Ectodermal cell (in vitro differentiated cells): Measurements from ENCODE around the gene TMEM8B.

Experiments
- H3K27ac ChIP-seq: 2 replicates; pipeline ENCODE4 v1.7.0; 2013; ENCODE audit warnings: mild to moderate bottlenecking, low read depth, low read length; ENCODE audit not compliant: insufficient read depth, poor library complexity, severe bottlenecking
- H3K27me3 ChIP-seq: 2 replicates; pipeline ENCODE4 v1.7.0; 2013; ENCODE audit warnings: mild to moderate bottlenecking, low read length; ENCODE audit not compliant: insufficient read depth, control insufficient read depth, poor library complexity, severe bottlenecking
- H3K36me3 ChIP-seq: one replicate; pipeline ENCODE4 v1.7.0; 2013; ENCODE audit warnings: low read length; ENCODE audit not compliant: control insufficient read depth, insufficient read depth
- H3K4me1 ChIP-seq: one replicate; pipeline ENCODE4 v1.7.0; 2013; ENCODE audit warnings: low read length; ENCODE audit not compliant: control insufficient read depth, insufficient read depth
- H3K4me3 ChIP-seq: 2 replicates; pipeline ENCODE4 v1.7.0; 2013; ENCODE audit warnings: low read depth, low read length, control low read depth; ENCODE audit not compliant: insufficient read depth
- H3K9me3 ChIP-seq: 2 replicates; pipeline ENCODE4 v1.7.0; 2013; ENCODE audit warnings: mild to moderate bottlenecking, low read length, moderate library complexity; ENCODE audit not compliant: control insufficient read depth
- WGBS, 2 experiments: methylation state at CpG; one replicate each; pipeline ENCODE4 v1.1.7; 2013; ENCODE audit warnings: missing lambda C conversion rate in 2 of 2; 5-methylcytosine and 5-hydroxymethylcytosine counted together

The TMEM8B gene

GRCh38 chr9:35792826-35793225 is 36.2 kb upstream of the TMEM8B start:
- peaks cover 3% of the 10 kb centered on the region for H3K4me1 ChIP-seq
- no peaks in the 10 kb centered on the region for H3K36me3 ChIP-seq
- peaks cover 5% of the 10 kb centered on the region for H3K27me3 ChIP-seq
- 95% methylated on average over 14 of the region's 14 CpGs for WGBS, 2 experiments
- no peaks in the 10 kb centered on the region for H3K9me3 ChIP-seq
- H3K4me3 ChIP-seq, result no peak overlapping the region
- no peak overlapping the region for H3K27ac ChIP-seq

- Histone ChIP-seq H3K27ac (no peak overlapping the region), H3K36me3 (no peaks in the 10 kb centered on the region), H3K4me1 (peaks cover 3% of the 10 kb centered on the region), H3K4me3 (no peak overlapping the region), H3K27me3 (peaks cover 5% of the 10 kb centered on the region), H3K9me3 (no peaks in the 10 kb centered on the region)
- 82 to 89% methylated on average over 2 of the region's 2 CpGs for WGBS, 2 experiments
These were observed 35.6 kb upstream of the TMEM8B start for GRCh38 chr9:35793461-35793860.

- no peaks in the 10 kb centered on the region for H3K9me3 ChIP-seq
- H3K27ac ChIP-seq, result no peak overlapping the region
- peaks cover 2% of the 10 kb centered on the region for H3K4me1 ChIP-seq
- no peak overlapping the region for H3K4me3 ChIP-seq
- no peaks in the 10 kb centered on the region for H3K36me3 ChIP-seq
- H3K27me3 ChIP-seq, result peaks cover 3% of the 10 kb centered on the region
These were observed 33.3 kb upstream of the TMEM8B start for GRCh38 chr9:35795695-35796094.

- Histone ChIP-seq H3K4me3 (no peak overlapping the region), H3K27ac (no peak overlapping the region), H3K9me3 (no peaks in the 10 kb centered on the region), H3K27me3 (no peaks in the 10 kb centered on the region), H3K4me1 (no peaks in the 10 kb centered on the region), H3K36me3 (peaks cover 3% of the 10 kb centered on the region)
- 94 to 96% methylated on average over 5 of the region's 6 CpGs for WGBS, 2 experiments
These were observed 31.5 kb upstream of the TMEM8B start for GRCh38 chr9:35797311-35798109.

- no peak overlapping the region for H3K27ac ChIP-seq
- 96 to 97% methylated on average over 4 of the region's 4 CpGs for WGBS, 2 experiments
- H3K4me1 ChIP-seq, result no peaks in the 10 kb centered on the region
- H3K4me3 ChIP-seq, result no peak overlapping the region
- H3K27me3 ChIP-seq, result no peaks in the 10 kb centered on the region
- no peaks in the 10 kb centered on the region for H3K9me3 ChIP-seq
- peaks cover 3% of the 10 kb centered on the region for H3K36me3 ChIP-seq
These were observed 30.2 kb upstream of the TMEM8B start for GRCh38 chr9:35798658-35799374.

GRCh38 chr9:35800530-35800929 is 28.5 kb upstream of the TMEM8B start:
- H3K4me3 ChIP-seq, result no peak overlapping the region
- H3K4me1 ChIP-seq, result no peaks in the 10 kb centered on the region
- no peaks in the 10 kb centered on the region for H3K27me3 ChIP-seq
- 90 to 91% methylated on average over 7 of the region's 7 CpGs for WGBS, 2 experiments
- H3K36me3 ChIP-seq, result peaks cover 8% of the 10 kb centered on the region
- H3K27ac ChIP-seq, result no peak overlapping the region
- H3K9me3 ChIP-seq, result no peaks in the 10 kb centered on the region

GRCh38 chr9:35801328-35802128 is 27.5 kb upstream of the TMEM8B start:
- H3K27me3 ChIP-seq, result no peaks in the 10 kb centered on the region
- no peak overlapping the region for H3K27ac ChIP-seq
- WGBS, 2 experiments, result 92 to 95% methylated on average over 13 of the region's 13 CpGs
- H3K4me3 ChIP-seq, result no peak overlapping the region
- H3K9me3 ChIP-seq, result no peaks in the 10 kb centered on the region
- peaks cover 14% of the 10 kb centered on the region for H3K36me3 ChIP-seq
- H3K4me1 ChIP-seq, result no peaks in the 10 kb centered on the region

- WGBS, 2 experiments, result 96% methylated on average over 8 of the region's 8 CpGs
- H3K27ac ChIP-seq, result no peak overlapping the region
- H3K36me3 ChIP-seq, result peaks cover 17% of the 10 kb centered on the region
- H3K4me3 ChIP-seq, result no peak overlapping the region
- H3K27me3 ChIP-seq, result no peaks in the 10 kb centered on the region
- no peaks in the 10 kb centered on the region for H3K9me3 ChIP-seq
- no peaks in the 10 kb centered on the region for H3K4me1 ChIP-seq
These were observed 22.9 kb upstream of the TMEM8B start for GRCh38 chr9:35806101-35806500.

- H3K36me3 ChIP-seq, result peaks cover 14% of the 10 kb centered on the region
- no peak overlapping the region for H3K4me3 ChIP-seq
- H3K27me3 ChIP-seq, result no peaks in the 10 kb centered on the region
- no peak overlapping the region for H3K27ac ChIP-seq
- H3K4me1 ChIP-seq, result peaks cover 5% of the 10 kb centered on the region
- 93 to 95% methylated on average over 9 of the region's 9 CpGs for WGBS, 2 experiments
- no peaks in the 10 kb centered on the region for H3K9me3 ChIP-seq
These were observed 20.6 kb upstream of the TMEM8B start for GRCh38 chr9:35808433-35808832.

GRCh38 chr9:35810122-35810521 is 18.9 kb upstream of the TMEM8B start:
- Histone ChIP-seq H3K27ac (no peak overlapping the region), H3K36me3 (peaks cover 13% of the 10 kb centered on the region), H3K4me3 (no peak overlapping the region), H3K4me1 (peaks cover 13% of the 10 kb centered on the region), H3K27me3 (no peaks in the 10 kb centered on the region), H3K9me3 (no peaks in the 10 kb centered on the region)
- WGBS, 2 experiments, result 87 to 90% methylated on average over 7 of the region's 7 CpGs
